Keratinocyte (primary cell): ENCODE results near the gene C13orf42.

ENCODE experiments used
- CTCF ChIP-seq, 3 experiments: IDR thresholded peaks in 1 of 3; conservative IDR thresholded peaks in 1 of 3; optimal IDR thresholded peaks in 1 of 3; 2 replicates in 2 of 3; 3 replicates in 1 of 3; pipeline versions ENCODE3 to v1.5.1; 2011; ENCODE audit warnings: low read length in 3 of 3, mild to moderate bottlenecking in 3 of 3, moderate library complexity in 2 of 3, control low read depth in 1 of 3, inconsistent platforms in 1 of 3; ENCODE audit not compliant: insufficient read depth in 2 of 3; ENCODE audit errors: extremely low read depth in 1 of 3
- EZH2 ChIP-seq: IDR thresholded peaks from one replicate; pipeline ENCODE4 v1.6.1; 2012; ENCODE audit warnings: inconsistent platforms, mild to moderate bottlenecking, low read length, moderate library complexity

GRCh38 chr13:51068501-51068900, 42.6 kb downstream of the C13orf42 start:
- TF ChIP-seq CTCF (optimal IDR thresholded peaks at IDR 0.05 in 1 of 3, IDR thresholded peaks at IDR 0.05 in 1 of 3, conservative IDR thresholded peaks at IDR 0.05 in 1 of 3; ENCODE audit: extremely low read depth in 1 of 3, insufficient read depth in 2 of 3, low read length in 3 of 3): no peak
- TF ChIP-seq EZH2: no peak
